Cerebellar cortex (tissue), 1 donor: ENCODE results near the gene INPP5B.
"Not testable (repeated sequence)": the region's sequence is repeated elsewhere in the genome, so short reads cannot be mapped to it uniquely, and the experiment has no call there.

Source experiments
- DNase-seq: peaks from one replicate; pipeline ENCODE4 v3.0.0-alpha.2; 2015; ENCODE audit warnings: low spot score

Gene INPP5B

GRCh38 chr1:37914719-37915475, 32.0 kb downstream of the INPP5B start:
- no peak for DNase-seq

GRCh38 chr1:37911478-37911877, 35.4 kb downstream of the INPP5B start:
- not testable (repeated sequence) for DNase-seq

- DNase-seq, result not testable (repeated sequence)
Observed at GRCh38 chr1:37910886-37911285, 36.0 kb downstream of the INPP5B start.

GRCh38 chr1:37908531-37908930, 38.3 kb downstream of the INPP5B start:
- not testable (repeated sequence) for DNase-seq

- not testable (repeated sequence) for DNase-seq
Observed at GRCh38 chr1:37907416-37908125, 39.3 kb downstream of the INPP5B start.

GRCh38 chr1:37906591-37906990, 40.3 kb downstream of the INPP5B start:
- not testable (repeated sequence) for DNase-seq

- no peak for DNase-seq
Observed at GRCh38 chr1:37905727-37906126, 41.1 kb downstream of the INPP5B start.

- not testable (repeated sequence) for DNase-seq
Observed at GRCh38 chr1:37903921-37904320, 42.9 kb downstream of the INPP5B start.

GRCh38 chr1:37902983-37903382, 43.9 kb downstream of the INPP5B start:
- DNase-seq, result no peak

- no peak for DNase-seq
Observed at GRCh38 chr1:37901893-37902225, 45.0 kb downstream of the INPP5B start.

- no peak for DNase-seq
Observed at GRCh38 chr1:37901191-37901892, 45.5 kb downstream of the INPP5B start.

GRCh38 chr1:37897563-37897962, 49.3 kb downstream of the INPP5B start:
- not testable (repeated sequence) for DNase-seq

GRCh38 chr1:37893673-37894072, 53.2 kb downstream of the INPP5B start:
- no peak for DNase-seq

GRCh38 chr1:37892151-37893047, 54.5 kb downstream of the INPP5B start:
- no peak for DNase-seq

- peak; percentile 81 for DNase-seq
Observed at GRCh38 chr1:37890378-37891014, 56.4 kb downstream of the INPP5B start.

GRCh38 chr1:37888022-37888700, 58.7 kb downstream of the INPP5B start:
- no peak for DNase-seq

GRCh38 chr1:37884145-37884544, 62.7 kb downstream of the INPP5B start:
- DNase-seq, result no peak

GRCh38 chr1:37883671-37884070, 63.2 kb downstream of the INPP5B start:
- DNase-seq, result no peak

- DNase-seq, result no peak
Observed at GRCh38 chr1:37879865-37880264, 67.0 kb downstream of the INPP5B start.

GRCh38 chr1:37878071-37878470, 68.8 kb downstream of the INPP5B start:
- no peak for DNase-seq

GRCh38 chr1:37875833-37876232, 71.0 kb downstream of the INPP5B start:
- DNase-seq, result no peak
